ENCODE measurements around the gene AP1G1.

GRCh38 chr16:71830359-71830758 is 21.7 kb upstream of the AP1G1 start:
- TF ChIP-seq, protein P1, sequence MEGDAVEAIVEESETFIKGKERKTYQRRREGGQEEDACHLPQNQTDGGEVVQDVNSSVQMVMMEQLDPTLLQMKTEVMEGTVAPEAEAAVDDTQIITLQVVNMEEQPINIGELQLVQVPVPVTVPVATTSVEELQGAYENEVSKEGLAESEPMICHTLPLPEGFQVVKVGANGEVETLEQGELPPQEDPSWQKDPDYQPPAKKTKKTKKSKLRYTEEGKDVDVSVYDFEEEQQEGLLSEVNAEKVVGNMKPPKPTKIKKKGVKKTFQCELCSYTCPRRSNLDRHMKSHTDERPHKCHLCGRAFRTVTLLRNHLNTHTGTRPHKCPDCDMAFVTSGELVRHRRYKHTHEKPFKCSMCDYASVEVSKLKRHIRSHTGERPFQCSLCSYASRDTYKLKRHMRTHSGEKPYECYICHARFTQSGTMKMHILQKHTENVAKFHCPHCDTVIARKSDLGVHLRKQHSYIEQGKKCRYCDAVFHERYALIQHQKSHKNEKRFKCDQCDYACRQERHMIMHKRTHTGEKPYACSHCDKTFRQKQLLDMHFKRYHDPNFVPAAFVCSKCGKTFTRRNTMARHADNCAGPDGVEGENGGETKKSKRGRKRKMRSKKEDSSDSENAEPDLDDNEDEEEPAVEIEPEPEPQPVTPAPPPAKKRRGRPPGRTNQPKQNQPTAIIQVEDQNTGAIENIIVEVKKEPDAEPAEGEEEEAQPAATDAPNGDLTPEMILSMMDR (IDR thresholded peaks at IDR 0.05; ENCODE audit: low read depth, low read length, poor library complexity, severe bottlenecking), result no peak
- TF ChIP-seq EZH2phosphoT487 (IDR thresholded peaks at IDR 0.05; ENCODE audit: borderline replicate concordance, low read length), result no peak
